Thyroid gland (tissue), 4 donors: Measurements from ENCODE around the gene SNX19.

ENCODE experiments used
- CTCF ChIP-seq, 6 experiments: fragments of 200-600 bp in 3 of 6; fragments of 450-650 bp in 3 of 6; sonication (generic) in 3 of 6; IDR thresholded peaks; one replicate each; pipeline ENCODE4 v1.5.1; 2016 to 2019; ENCODE audit warnings: antibody characterized with exemption in 6 of 6, mild to moderate bottlenecking in 2 of 6, inconsistent platforms in 1 of 6, moderate library complexity in 1 of 6
- POLR2A ChIP-seq, 2 donors: fragments of 450-650 bp; IDR thresholded peaks; one replicate each; pipeline ENCODE4 v1.6.1; 2017; ENCODE audit warnings: antibody characterized with exemption in 2 of 2, mild to moderate bottlenecking in 2 of 2, moderate library complexity in 1 of 2

- TF ChIP-seq CTCF (IDR thresholded peaks at IDR 0.05), result no peak
- no peak for TF ChIP-seq POLR2A (IDR thresholded peaks at IDR 0.05)
Measured at GRCh38 chr11:130854483-130854882, 61.8 kb downstream of the SNX19 start.
